PC-9 (cell line): Measurements from ENCODE around the gene HSPA1A.

Experiments
- CTCF ChIP-seq: fragments of 200-600 bp; sonication (generic); conservative IDR thresholded peaks from 2 replicates; pipeline ENCODE4 v1.6.1; 2017; ENCODE audit warnings: mixed run types, antibody characterized with exemption, mild to moderate bottlenecking, moderate library complexity
- EZH2 ChIP-seq: fragments of 200-600 bp; sonication (generic); IDR thresholded peaks from 2 replicates; pipeline ENCODE4 v1.8.0; 2017; ENCODE audit warnings: antibody characterized with exemption, low read depth

- TF ChIP-seq CTCF = no peak
- no peak for TF ChIP-seq EZH2
Observed at GRCh38 chr6:31844507-31844906, 29.2 kb downstream of the HSPA1A start.
